ENCODE results near the gene ADGRG1.
A peak's percentile ranks its signal among the peaks of the same experiment; 100 is the strongest.

The ADGRG1 gene

DNA sequence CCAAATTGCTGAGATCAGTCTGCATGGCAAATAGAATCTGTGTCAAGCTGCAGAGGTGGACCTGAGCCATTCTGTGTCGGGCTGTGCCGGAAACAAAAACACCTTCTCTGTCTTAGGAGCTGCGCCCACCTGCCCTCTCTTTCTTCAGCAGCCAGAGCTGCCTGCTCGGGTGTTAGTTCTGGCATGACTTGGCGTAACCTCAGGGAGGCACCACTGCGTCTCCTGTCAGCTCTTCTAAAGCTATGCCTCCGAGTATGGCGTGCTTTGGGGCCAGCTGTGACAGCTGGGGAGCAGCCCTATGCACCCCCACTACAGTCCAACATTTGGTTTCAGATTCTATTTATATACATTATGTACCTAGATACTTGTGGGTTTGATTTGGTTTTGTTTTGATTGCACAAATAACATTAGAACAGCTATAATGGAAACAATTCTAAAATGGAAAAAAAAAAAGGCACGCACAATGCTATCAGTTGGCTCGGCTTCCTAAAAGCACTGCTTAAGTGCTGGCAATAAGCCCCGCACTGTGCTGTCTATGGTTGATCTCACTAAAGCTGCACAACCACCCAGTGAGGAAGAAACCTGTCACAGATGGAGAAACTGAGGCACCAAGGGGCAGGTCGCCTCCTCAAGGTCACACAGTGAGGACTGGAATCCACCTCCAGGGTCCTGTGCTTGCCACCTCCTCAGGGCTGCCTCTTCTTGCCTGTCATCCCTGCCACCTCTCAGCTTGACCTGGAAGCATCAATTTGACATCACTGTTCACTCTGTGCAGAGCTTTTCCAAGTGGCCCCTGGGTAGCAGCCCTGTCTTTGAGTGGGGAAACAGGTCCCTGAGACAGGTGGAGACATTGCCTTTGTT, 18.7 kb upstream of the ADGRG1 start:
- in situ Hi-C loops (cut with HindIII; ENCODE audit: low pct_unique_long_range_greater_than_20kb, low sequenced_read_pairs) = no loop called here
- no peak for TF ChIP-seq JUND (IDR thresholded peaks at IDR 0.05; ENCODE audit: low read depth)
- DNase-seq (ENCODE audit: low read depth in 1 of 2, low spot score in 1 of 2) = no peak

- DNase-seq (ENCODE audit: low read depth in 1 of 2, low spot score in 1 of 2) = no peak
- in situ Hi-C loops (cut with HindIII; ENCODE audit: low pct_unique_long_range_greater_than_20kb, low sequenced_read_pairs) = no loop called here
- TF ChIP-seq JUND (IDR thresholded peaks at IDR 0.05; ENCODE audit: low read depth) = no peak
These were observed 17.8 kb upstream of the ADGRG1 start for GRCh38 chr16:57610611-57611010.

- DNase-seq (ENCODE audit: low read depth in 1 of 2, low spot score in 1 of 2) = no peak
- in situ Hi-C loops (cut with HindIII; ENCODE audit: low pct_unique_long_range_greater_than_20kb, low sequenced_read_pairs) = no loop called here
- no peak for TF ChIP-seq JUND (IDR thresholded peaks at IDR 0.05; ENCODE audit: low read depth)
These were observed 17.2 kb upstream of the ADGRG1 start for GRCh38 chr16:57611181-57611580.

- no peak for DNase-seq (ENCODE audit: low read depth in 1 of 2, low spot score in 1 of 2)
- TF ChIP-seq JUND (IDR thresholded peaks at IDR 0.05; ENCODE audit: low read depth) = no peak
- in situ Hi-C loops (cut with HindIII; ENCODE audit: low pct_unique_long_range_greater_than_20kb, low sequenced_read_pairs) = no loop called here
These were observed 16.7 kb upstream of the ADGRG1 start for GRCh38 chr16:57611706-57612105.

- in situ Hi-C loops (cut with HindIII; ENCODE audit: low pct_unique_long_range_greater_than_20kb, low sequenced_read_pairs) = no loop called here
- no peak for DNase-seq (ENCODE audit: low read depth in 1 of 2, low spot score in 1 of 2)
- no peak for TF ChIP-seq JUND (IDR thresholded peaks at IDR 0.05; ENCODE audit: low read depth)
These were observed 15.9 kb upstream of the ADGRG1 start for GRCh38 chr16:57612494-57612893.

- in situ Hi-C loops (cut with HindIII; ENCODE audit: low pct_unique_long_range_greater_than_20kb, low sequenced_read_pairs) = no loop called here
- DNase-seq (ENCODE audit: low read depth in 1 of 2, low spot score in 1 of 2) = no peak
- TF ChIP-seq JUND (IDR thresholded peaks at IDR 0.05; ENCODE audit: low read depth) = no peak
These were observed 14.9 kb upstream of the ADGRG1 start for GRCh38 chr16:57613514-57613913.

GRCh38 chr16:57614536-57614935, 13.9 kb upstream of the ADGRG1 start:
- in situ Hi-C loops (cut with HindIII; ENCODE audit: low pct_unique_long_range_greater_than_20kb, low sequenced_read_pairs) = no loop called here
- no peak for DNase-seq (ENCODE audit: low read depth in 1 of 2, low spot score in 1 of 2)
- no peak for TF ChIP-seq JUND (IDR thresholded peaks at IDR 0.05; ENCODE audit: low read depth)

GRCh38 chr16:57614944-57615343, 13.5 kb upstream of the ADGRG1 start:
- DNase-seq (ENCODE audit: low read depth in 1 of 2, low spot score in 1 of 2) = no peak
- in situ Hi-C loops (cut with HindIII; ENCODE audit: low pct_unique_long_range_greater_than_20kb, low sequenced_read_pairs) = no loop called here
- no peak for TF ChIP-seq JUND (IDR thresholded peaks at IDR 0.05; ENCODE audit: low read depth)

GRCh38 chr16:57615813-57616212, 12.6 kb upstream of the ADGRG1 start:
- in situ Hi-C loops (cut with HindIII; ENCODE audit: low pct_unique_long_range_greater_than_20kb, low sequenced_read_pairs) = no loop called here
- no peak for TF ChIP-seq JUND (IDR thresholded peaks at IDR 0.05; ENCODE audit: low read depth)
- no peak for DNase-seq (ENCODE audit: low read depth in 1 of 2, low spot score in 1 of 2)

DNA sequence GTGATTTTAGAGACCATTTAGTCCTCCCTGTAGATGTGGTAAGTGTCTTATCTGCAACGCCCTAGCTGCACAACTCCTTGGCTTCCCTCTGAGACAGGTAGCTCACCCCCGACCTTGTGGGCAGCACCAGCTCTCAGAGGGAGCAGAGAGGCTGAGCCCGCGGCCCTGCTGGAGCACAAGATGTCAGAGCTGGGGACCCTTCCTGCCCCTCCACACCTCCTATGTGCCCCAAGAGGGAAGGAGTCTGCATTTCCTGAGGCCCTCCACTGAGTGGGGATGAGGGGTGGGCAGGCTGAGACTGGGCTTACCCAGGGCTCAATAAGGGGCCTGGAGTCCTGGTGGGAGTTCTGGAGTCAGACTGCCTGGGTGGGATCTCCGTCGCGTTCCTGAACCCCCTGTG, 12.2 kb upstream of the ADGRG1 start:
- in situ Hi-C loops (cut with HindIII; ENCODE audit: low pct_unique_long_range_greater_than_20kb, low sequenced_read_pairs) = no loop called here
- no peak for TF ChIP-seq JUND (IDR thresholded peaks at IDR 0.05; ENCODE audit: low read depth)
- DNase-seq (ENCODE audit: low read depth in 1 of 2, low spot score in 1 of 2) = no peak

DNA sequence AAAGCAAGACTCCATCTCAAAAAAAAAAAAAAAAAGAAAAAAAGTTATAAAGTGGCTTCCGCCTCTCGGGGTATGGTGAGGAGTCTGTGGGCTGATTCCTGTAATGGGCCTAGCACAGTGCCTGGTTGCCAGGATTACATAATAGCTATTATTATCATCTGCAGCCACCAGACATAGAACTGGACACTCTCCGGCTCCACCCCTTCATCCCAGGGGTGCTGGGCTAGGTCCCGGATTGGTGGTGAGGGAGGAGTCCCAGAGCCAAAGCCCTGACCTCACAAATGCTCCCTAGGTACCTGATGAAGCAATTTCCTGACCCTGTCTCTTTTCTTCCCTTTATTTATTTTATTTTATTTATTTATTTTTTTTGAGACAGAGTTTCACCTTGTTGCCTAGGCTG, 11.6 kb upstream of the ADGRG1 start:
- no peak for DNase-seq (ENCODE audit: low read depth in 1 of 2, low spot score in 1 of 2)
- in situ Hi-C loops (cut with HindIII; ENCODE audit: low pct_unique_long_range_greater_than_20kb, low sequenced_read_pairs) = no loop called here
- TF ChIP-seq JUND (IDR thresholded peaks at IDR 0.05; ENCODE audit: low read depth) = no peak

- in situ Hi-C loops (cut with HindIII; ENCODE audit: low pct_unique_long_range_greater_than_20kb, low sequenced_read_pairs) = no loop called here
- no peak for DNase-seq (ENCODE audit: low read depth in 1 of 2, low spot score in 1 of 2)
- TF ChIP-seq JUND (IDR thresholded peaks at IDR 0.05; ENCODE audit: low read depth) = no peak
These were observed 10.8 kb upstream of the ADGRG1 start for GRCh38 chr16:57617604-57618111.

DNA sequence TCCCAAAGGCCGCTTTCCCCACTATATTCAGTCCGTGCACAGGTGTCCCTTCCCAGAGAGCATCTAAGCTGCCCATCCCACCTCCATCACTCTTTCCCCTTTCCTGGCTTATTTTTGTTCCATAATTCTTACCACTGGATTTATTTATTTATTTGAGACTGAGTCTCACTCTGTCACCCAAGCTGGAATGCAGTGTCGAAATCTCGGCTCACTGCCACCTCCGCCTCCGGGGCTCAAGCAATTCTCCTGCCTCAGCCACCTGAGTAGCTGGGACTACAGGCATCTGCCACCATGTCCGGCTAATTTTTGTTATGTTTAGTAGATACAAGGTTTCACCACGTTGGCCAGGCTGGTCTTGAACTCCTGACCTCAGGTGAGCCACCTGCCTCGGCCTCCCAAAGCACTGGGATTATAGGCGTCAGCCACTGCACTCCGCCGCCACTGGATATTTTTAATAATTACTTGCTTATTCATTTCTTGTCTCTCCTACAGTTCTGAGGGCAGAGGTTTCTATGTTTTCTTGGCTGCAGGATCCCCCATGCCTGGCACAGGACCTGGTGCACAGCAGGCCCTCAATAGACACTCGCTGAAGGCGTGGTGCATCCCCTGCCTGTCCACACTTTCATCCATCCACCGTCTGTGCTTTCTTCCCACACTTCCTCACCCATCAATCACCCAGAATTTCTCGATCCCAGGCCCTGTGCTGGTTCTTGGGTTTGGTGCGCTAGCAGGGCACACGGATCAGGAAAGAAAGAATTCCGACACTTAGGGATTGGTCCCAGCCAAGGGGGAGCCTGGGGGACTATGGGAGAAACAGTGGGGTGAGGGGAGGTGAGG, 9.9 kb upstream of the ADGRG1 start:
- in situ Hi-C loops (cut with HindIII; ENCODE audit: low pct_unique_long_range_greater_than_20kb, low sequenced_read_pairs) = no loop called here
- TF ChIP-seq JUND (IDR thresholded peaks at IDR 0.05; ENCODE audit: low read depth) = no peak
- peak in 1 of 2 experiments; percentile 87 for DNase-seq (ENCODE audit: low read depth in 1 of 2, low spot score in 1 of 2)

Measured in T47D (cell line).